Ectodermal cell (in vitro differentiated cells): ENCODE data around the gene FCMR.

Experiments used
- H3K27ac ChIP-seq: 2 replicates; pipeline ENCODE4 v1.7.0; 2013; ENCODE audit warnings: mild to moderate bottlenecking, low read depth, low read length; ENCODE audit not compliant: insufficient read depth, poor library complexity, severe bottlenecking
- H3K27me3 ChIP-seq: 2 replicates; pipeline ENCODE4 v1.7.0; 2013; ENCODE audit warnings: mild to moderate bottlenecking, low read length; ENCODE audit not compliant: insufficient read depth, control insufficient read depth, poor library complexity, severe bottlenecking
- H3K36me3 ChIP-seq: one replicate; pipeline ENCODE4 v1.7.0; 2013; ENCODE audit warnings: low read length; ENCODE audit not compliant: control insufficient read depth, insufficient read depth
- H3K4me1 ChIP-seq: one replicate; pipeline ENCODE4 v1.7.0; 2013; ENCODE audit warnings: low read length; ENCODE audit not compliant: control insufficient read depth, insufficient read depth
- H3K4me3 ChIP-seq: 2 replicates; pipeline ENCODE4 v1.7.0; 2013; ENCODE audit warnings: low read depth, low read length, control low read depth; ENCODE audit not compliant: insufficient read depth
- H3K9me3 ChIP-seq: 2 replicates; pipeline ENCODE4 v1.7.0; 2013; ENCODE audit warnings: mild to moderate bottlenecking, low read length, moderate library complexity; ENCODE audit not compliant: control insufficient read depth
- WGBS, 2 experiments: methylation state at CpG; one replicate each; pipeline ENCODE4 v1.1.7; 2013; ENCODE audit warnings: missing lambda C conversion rate in 2 of 2; 5-methylcytosine and 5-hydroxymethylcytosine counted together

The FCMR gene

GRCh38 chr1:206937425-206937824 lies 15.7 kb upstream of the FCMR start:
- H3K9me3 ChIP-seq: no peaks in the 10 kb centered on the region
- H3K27ac ChIP-seq: no peak overlapping the region
- 92 to 95% methylated on average over 6 of the region's 6 CpGs for WGBS, 2 experiments
- H3K36me3 ChIP-seq: no peaks in the 10 kb centered on the region
- no peak overlapping the region for H3K4me3 ChIP-seq
- no peaks in the 10 kb centered on the region for H3K4me1 ChIP-seq
- H3K27me3 ChIP-seq: no peaks in the 10 kb centered on the region

- Histone ChIP-seq H3K4me3 (no peak overlapping the region), H3K4me1 (no peaks in the 10 kb centered on the region), H3K9me3 (no peaks in the 10 kb centered on the region), H3K36me3 (no peaks in the 10 kb centered on the region), H3K27me3 (no peaks in the 10 kb centered on the region), H3K27ac (no peak overlapping the region)
- WGBS, 2 experiments: 73 to 76% methylated on average over 19 of the region's 19 CpGs
These were observed 13.8 kb upstream of the FCMR start for GRCh38 chr1:206935491-206936067.

- 64 to 70% methylated on average over 6 to 8 of the region's 8 CpGs for WGBS, 2 experiments
- Histone ChIP-seq H3K4me1 (no peaks in the 10 kb centered on the region), H3K9me3 (no peaks in the 10 kb centered on the region), H3K36me3 (no peaks in the 10 kb centered on the region), H3K27me3 (no peaks in the 10 kb centered on the region), H3K4me3 (no peak overlapping the region), H3K27ac (no peak overlapping the region)
These were observed 11.7 kb upstream of the FCMR start for GRCh38 chr1:206933333-206933945.

GRCh38 chr1:206932177-206932576 lies 10.4 kb upstream of the FCMR start:
- Histone ChIP-seq H3K27ac (no peak overlapping the region), H3K4me1 (no peaks in the 10 kb centered on the region), H3K4me3 (no peak overlapping the region), H3K9me3 (no peaks in the 10 kb centered on the region), H3K36me3 (no peaks in the 10 kb centered on the region), H3K27me3 (no peaks in the 10 kb centered on the region)
- 89% methylated on average over 8 of the region's 8 CpGs for WGBS, 2 experiments

GRCh38 chr1:206931709-206932108 lies 10.0 kb upstream of the FCMR start:
- no peaks in the 10 kb centered on the region for H3K9me3 ChIP-seq
- H3K4me1 ChIP-seq: no peaks in the 10 kb centered on the region
- H3K27ac ChIP-seq: no peak overlapping the region
- H3K36me3 ChIP-seq: no peaks in the 10 kb centered on the region
- no peaks in the 10 kb centered on the region for H3K27me3 ChIP-seq
- no peak overlapping the region for H3K4me3 ChIP-seq
- 82 to 88% methylated on average over 6 of the region's 6 CpGs for WGBS, 2 experiments

- Histone ChIP-seq H3K36me3 (no peaks in the 10 kb centered on the region), H3K9me3 (no peaks in the 10 kb centered on the region), H3K27me3 (no peaks in the 10 kb centered on the region), H3K4me3 (no peak overlapping the region), H3K4me1 (no peaks in the 10 kb centered on the region), H3K27ac (no peak overlapping the region)
- 94 to 96% methylated on average over 17 of the region's 17 CpGs for WGBS, 2 experiments
These were observed 8.6 kb upstream of the FCMR start for GRCh38 chr1:206930210-206930798.

- Histone ChIP-seq H3K4me3 (no peak overlapping the region), H3K4me1 (no peaks in the 10 kb centered on the region), H3K9me3 (no peaks in the 10 kb centered on the region), H3K27ac (no peak overlapping the region), H3K36me3 (no peaks in the 10 kb centered on the region), H3K27me3 (no peaks in the 10 kb centered on the region)
- 88 to 99% methylated on average over 4 to 6 of the region's 6 CpGs for WGBS, 2 experiments
These were observed 7.8 kb upstream of the FCMR start for GRCh38 chr1:206929524-206929923.

GRCh38 chr1:206926286-206926685 lies 4.5 kb upstream of the FCMR start:
- Histone ChIP-seq H3K4me1 (no peaks in the 10 kb centered on the region), H3K4me3 (no peak overlapping the region), H3K9me3 (no peaks in the 10 kb centered on the region), H3K27me3 (no peaks in the 10 kb centered on the region), H3K36me3 (no peaks in the 10 kb centered on the region), H3K27ac (no peak overlapping the region)
- WGBS, 2 experiments: 93 to 95% methylated on average over 2 of the region's 2 CpGs

GRCh38 chr1:206925106-206925736 lies 3.5 kb upstream of the FCMR start:
- no peaks in the 10 kb centered on the region for H3K9me3 ChIP-seq
- H3K27me3 ChIP-seq: no peaks in the 10 kb centered on the region
- H3K4me1 ChIP-seq: no peaks in the 10 kb centered on the region
- no peaks in the 10 kb centered on the region for H3K36me3 ChIP-seq
- 84 to 85% methylated on average over 11 of the region's 11 CpGs for WGBS, 2 experiments
- no peak overlapping the region for H3K4me3 ChIP-seq
- H3K27ac ChIP-seq: no peak overlapping the region

- no peaks in the 10 kb centered on the region for H3K4me1 ChIP-seq
- no peaks in the 10 kb centered on the region for H3K27me3 ChIP-seq
- WGBS, 2 experiments: 87 to 90% methylated on average over 8 of the region's 8 CpGs
- no peaks in the 10 kb centered on the region for H3K9me3 ChIP-seq
- no peaks in the 10 kb centered on the region for H3K36me3 ChIP-seq
- no peak overlapping the region for H3K4me3 ChIP-seq
- no peak overlapping the region for H3K27ac ChIP-seq
These were observed 2.9 kb upstream of the FCMR start for GRCh38 chr1:206924592-206925105.
